Measurements from ENCODE around the gene PDE4A. TPM values are rescaled to one million over a fixed set of nuclear protein-coding genes. Genes with fewer than 3 reads are reported as not detected.
"Not testable (repeated sequence)": the region's sequence is repeated elsewhere in the genome, so short reads cannot be mapped to it uniquely, and the experiment has no call there.

PDE4A gene
- total RNA-seq, result 10 to 100 TPM; 11.9 to 23.6 TPM
- 10 to 100 TPM; 10.3 to 13.7 TPM for polyA plus RNA-seq
- long read RNA-seq, donor 1, partial matches to known transcripts, result 6 of 7 reads
- long read RNA-seq, donor 1, other reads (novel, unspliced or antisense), result 0 of 7 reads
- long read RNA-seq, donor 2, result 0 reads
- long read RNA-seq, donor 3, partial matches to known transcripts, result 0 of 1 reads
- long read RNA-seq, donor 3, other reads (novel, unspliced or antisense), result 0 of 1 reads
- long read RNA-seq, donor 4, result 0 reads
- long read RNA-seq, donor 5, partial matches to known transcripts, result 0 of 4 reads
- long read RNA-seq, donor 5, other reads (novel, unspliced or antisense), result 0 of 4 reads

DNA sequence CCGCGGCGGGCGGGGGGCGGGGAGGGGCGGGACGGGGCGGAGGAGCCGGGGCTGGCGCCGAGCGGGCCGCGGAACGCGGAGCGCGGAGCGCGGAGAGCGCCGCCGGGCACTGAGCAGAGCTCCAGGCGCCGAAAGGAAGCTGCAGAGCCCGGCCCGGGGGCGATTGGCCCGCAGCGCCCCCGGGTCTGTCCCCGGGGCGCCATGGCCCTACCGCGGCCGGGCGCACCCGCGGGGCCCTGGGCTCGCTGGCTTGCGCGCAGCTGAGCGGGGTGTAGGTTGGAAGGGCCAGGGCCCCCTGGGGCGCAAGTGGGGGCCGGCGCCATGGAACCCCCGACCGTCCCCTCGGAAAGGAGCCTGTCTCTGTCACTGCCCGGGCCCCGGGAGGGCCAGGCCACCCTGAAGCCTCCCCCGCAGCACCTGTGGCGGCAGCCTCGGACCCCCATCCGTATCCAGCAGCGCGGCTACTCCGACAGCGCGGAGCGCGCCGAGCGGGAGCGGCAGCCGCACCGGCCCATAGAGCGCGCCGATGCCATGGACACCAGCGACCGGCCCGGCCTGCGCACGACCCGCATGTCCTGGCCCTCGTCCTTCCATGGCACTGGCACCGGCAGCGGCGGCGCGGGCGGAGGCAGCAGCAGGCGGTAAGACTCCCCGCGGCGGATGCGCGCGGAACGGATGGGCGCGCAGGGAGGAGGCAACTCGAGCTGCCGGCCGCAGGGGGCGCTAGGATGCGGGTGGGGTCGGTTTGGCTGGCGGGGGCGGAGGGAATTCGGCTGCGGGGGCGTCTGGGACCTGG lies at the start of gene PDE4A:
TSS of gene PDE4A (plus strand) at position 95 of the 796 bp plus-strand sequence. CDS start at position 322, 227 bp downstream.
- Histone ChIP-seq H3K27ac (ENCODE audit: low read depth in 1 of 2, low read length in 1 of 2) (no peak within 1 kb of the TSS), H3K4me1 (ENCODE audit: control insufficient read depth in 5 of 5, insufficient read depth in 5 of 5, low read length in 5 of 5) (peaks cover 0 to 18% (median 0%) of the 10 kb centered on the region in 5 donors), H3K27me3 (ENCODE audit: control insufficient read depth in 3 of 3, insufficient read depth in 3 of 3, low read length in 2 of 3) (peaks cover 0 to 82% (median 70%) of the 10 kb centered on the region in 3 donors), H3K36me3 (ENCODE audit: control insufficient read depth in 4 of 4, insufficient read depth in 4 of 4, low read length in 4 of 4) (no peaks in the 10 kb centered on the region), H3K4me3 (peak within 1 kb of the TSS; percentile 1), H3K9me3 (ENCODE audit: control insufficient read depth in 4 of 4, insufficient read depth in 3 of 4, low read length in 3 of 4) (peaks cover 0 to 3% (median 0%) of the 10 kb centered on the region in 4 donors), H3K9ac (ENCODE audit: insufficient read depth in 1 of 2, low read length in 2 of 2) (no peak within 1 kb of the TSS)
- WGBS, 2 donors, result 1 to 2% methylated on average over 66 to 104 of the region's 104 CpGs
- ATAC-seq (ENCODE audit: insufficient read depth, low FRiP score) (no peak), DNase-seq (no peak)
- no peak for TF ChIP-seq CTCF (IDR thresholded peaks at IDR 0.05; ENCODE audit: control extremely low read depth, extremely low read depth)

DNA sequence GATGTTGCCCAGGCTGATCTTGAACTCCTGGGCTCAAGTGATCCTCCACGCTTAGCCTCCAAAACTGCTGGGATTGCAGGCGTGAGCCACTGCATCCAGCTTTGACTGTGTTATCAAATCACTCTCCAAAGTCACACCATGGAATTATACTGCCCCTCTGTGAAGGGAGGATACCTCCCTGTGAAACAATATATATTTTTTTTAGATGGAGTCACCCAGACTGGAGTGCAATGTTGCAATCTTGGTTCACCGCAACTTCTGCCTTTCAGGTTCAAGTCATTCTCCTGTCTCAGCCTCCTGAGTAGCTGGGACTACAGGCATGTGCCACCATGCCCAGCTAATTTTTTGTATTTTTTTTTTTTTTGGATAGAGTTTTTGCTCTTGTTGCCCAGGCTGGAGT lies 47.6 kb upstream of the PDE4A start:
- 54 to 79% methylated on average over 3 of the region's 3 CpGs for WGBS, 2 donors
- TF ChIP-seq CTCF (IDR thresholded peaks at IDR 0.05; ENCODE audit: control extremely low read depth, extremely low read depth), result no peak
- DNase-seq (no peak), ATAC-seq (ENCODE audit: insufficient read depth, low FRiP score) (no peak)
- peaks cover 0 to 1% (median 0%) of the 10 kb centered on the region in 5 donors for H3K4me1 ChIP-seq (ENCODE audit: control insufficient read depth in 5 of 5, insufficient read depth in 5 of 5, low read length in 5 of 5)
- H3K36me3 ChIP-seq (ENCODE audit: control insufficient read depth in 4 of 4, insufficient read depth in 4 of 4, low read length in 4 of 4), result peaks cover 9 to 40% (median 12%) of the 10 kb centered on the region in 4 donors
- H3K27me3 ChIP-seq (ENCODE audit: control insufficient read depth in 3 of 3, insufficient read depth in 3 of 3, low read length in 2 of 3), result no peaks in the 10 kb centered on the region
- no peak overlapping the region for H3K27ac ChIP-seq (ENCODE audit: low read depth in 1 of 2, low read length in 1 of 2)
- H3K9ac ChIP-seq (ENCODE audit: insufficient read depth in 1 of 2, low read length in 2 of 2), result no peak overlapping the region
- H3K9me3 ChIP-seq (ENCODE audit: control insufficient read depth in 4 of 4, insufficient read depth in 3 of 4, low read length in 3 of 4), result peaks cover 0 to 2% (median 0%) of the 10 kb centered on the region in 4 donors
- H3K4me3 ChIP-seq, result no peak overlapping the region

- no peaks in the 10 kb centered on the region for H3K9me3 ChIP-seq (ENCODE audit: control insufficient read depth in 4 of 4, insufficient read depth in 3 of 4, low read length in 3 of 4)
- no peak overlapping the region for H3K9ac ChIP-seq (ENCODE audit: insufficient read depth in 1 of 2, low read length in 2 of 2)
- no peaks in the 10 kb centered on the region for H3K27me3 ChIP-seq (ENCODE audit: control insufficient read depth in 3 of 3, insufficient read depth in 3 of 3, low read length in 2 of 3)
- DNase-seq (no peak), ATAC-seq (ENCODE audit: insufficient read depth, low FRiP score) (no peak)
- no peak overlapping the region for H3K4me3 ChIP-seq
- H3K27ac ChIP-seq (ENCODE audit: low read depth in 1 of 2, low read length in 1 of 2), result no peak overlapping the region
- peaks cover 2 to 29% (median 6%) of the 10 kb centered on the region in 4 donors for H3K36me3 ChIP-seq (ENCODE audit: control insufficient read depth in 4 of 4, insufficient read depth in 4 of 4, low read length in 4 of 4)
- WGBS, 2 donors, result 64 to 81% methylated on average over 5 of the region's 5 CpGs
- TF ChIP-seq CTCF (IDR thresholded peaks at IDR 0.05; ENCODE audit: control extremely low read depth, extremely low read depth), result no peak
- H3K4me1 ChIP-seq (ENCODE audit: control insufficient read depth in 5 of 5, insufficient read depth in 5 of 5, low read length in 5 of 5), result peaks cover 1 to 6% (median 4%) of the 10 kb centered on the region in 5 donors
These were observed 45.4 kb upstream of the PDE4A start for GRCh38 chr19:10374931-10375330.

- H3K27ac ChIP-seq (ENCODE audit: low read depth in 1 of 2, low read length in 1 of 2); H3K27me3 ChIP-seq (ENCODE audit: control insufficient read depth in 3 of 3, insufficient read depth in 3 of 3, low read length in 2 of 3); H3K9me3 ChIP-seq (ENCODE audit: control insufficient read depth in 4 of 4, insufficient read depth in 3 of 4, low read length in 3 of 4); H3K4me3 ChIP-seq; DNase-seq; H3K9ac ChIP-seq (ENCODE audit: insufficient read depth in 1 of 2, low read length in 2 of 2); ATAC-seq (ENCODE audit: insufficient read depth, low FRiP score): not testable (repeated sequence)
- Histone ChIP-seq H3K36me3 (ENCODE audit: control insufficient read depth in 4 of 4, insufficient read depth in 4 of 4, low read length in 4 of 4) (peaks cover 0 to 17% (median 5%) of the 10 kb centered on the region in 4 donors), H3K4me1 (ENCODE audit: control insufficient read depth in 5 of 5, insufficient read depth in 5 of 5, low read length in 5 of 5) (peaks cover 1 to 12% (median 4%) of the 10 kb centered on the region in 5 donors)
- 93 to 95% methylated on average over 2 of the region's 2 CpGs for WGBS, 2 donors
These were observed 43.1 kb upstream of the PDE4A start for GRCh38 chr19:10377140-10377640.

Measured in lung (tissue), 16 donors.